ENCODE measurements around the gene SLC7A7. TPM values are rescaled to one million over a fixed set of nuclear protein-coding genes. Genes with fewer than 3 reads are reported as not detected.

Gene SLC7A7
- total RNA-seq, 1 donor from 2014 or later, result 7.4 TPM

GRCh38 chr14:22838631-22839041 lies 23.4 kb upstream of the SLC7A7 start:
- Histone ChIP-seq H3K27ac (peak overlapping the region; percentile 96), H3K36me3 (peaks cover 0 to 37% of the 10 kb centered on the region in 2 donors), H3K4me3 (peak overlapping the region; percentile 77 to 96), H3K9me3 (no peaks in the 10 kb centered on the region), H3K4me1 (peaks cover 64% of the 10 kb centered on the region), H3K27me3 (no peaks in the 10 kb centered on the region)
- TF ChIP-seq POLR2AphosphoS5 (IDR thresholded peaks at IDR 0.05; ENCODE audit: insufficient read depth in 1 of 2, low read depth in 1 of 2) (no peak), POLR2A (IDR thresholded peaks at IDR 0.05) (no peak), CTCF (IDR thresholded peaks at IDR 0.05) (no peak)
- intact Hi-C loops (cut with DNase I), result no loop called here
- no peak for DNase-seq (ENCODE audit: extremely low spot score in 2 of 2)

GRCh38 chr14:22837750-22838538 lies 22.7 kb upstream of the SLC7A7 start:
- no peak for DNase-seq (ENCODE audit: extremely low spot score in 2 of 2)
- Histone ChIP-seq H3K36me3 (peaks cover 0 to 32% of the 10 kb centered on the region in 2 donors), H3K4me3 (peak overlapping the region; percentile 77 to 96), H3K9me3 (no peaks in the 10 kb centered on the region), H3K27ac (peak overlapping the region; percentile 96), H3K27me3 (no peaks in the 10 kb centered on the region), H3K4me1 (peaks cover 57% of the 10 kb centered on the region)
- intact Hi-C loops (cut with DNase I), result loop anchor here (1.0 kb wide), 1 partner anchor 10 kb away; no protein-coding TSS in a partner anchor
- TF ChIP-seq POLR2AphosphoS5 (IDR thresholded peaks at IDR 0.05; ENCODE audit: insufficient read depth in 1 of 2, low read depth in 1 of 2) (peak in 1 of 2 donors; percentile 90), POLR2A (IDR thresholded peaks at IDR 0.05) (peak in 1 of 2 donors; percentile 71), CTCF (IDR thresholded peaks at IDR 0.05) (no peak)

GRCh38 chr14:22837114-22837749 lies 22.0 kb upstream of the SLC7A7 start:
- H3K4me3 ChIP-seq, result peak overlapping the region; percentile 77 to 96
- H3K27ac ChIP-seq, result peak overlapping the region; percentile 96
- TF ChIP-seq POLR2AphosphoS5 (IDR thresholded peaks at IDR 0.05; ENCODE audit: insufficient read depth in 1 of 2, low read depth in 1 of 2) (no peak), POLR2A (IDR thresholded peaks at IDR 0.05) (no peak), CTCF (IDR thresholded peaks at IDR 0.05) (no peak)
- no peak for DNase-seq (ENCODE audit: extremely low spot score in 2 of 2)
- H3K9me3 ChIP-seq, result no peaks in the 10 kb centered on the region
- H3K4me1 ChIP-seq, result peaks cover 50% of the 10 kb centered on the region
- peaks cover 0 to 25% of the 10 kb centered on the region in 2 donors for H3K36me3 ChIP-seq
- H3K27me3 ChIP-seq, result no peaks in the 10 kb centered on the region
- intact Hi-C loops (cut with DNase I), result loop anchor here (1.0 kb wide), 1 partner anchor 11 kb away; no protein-coding TSS in a partner anchor

GRCh38 chr14:22836301-22837113 lies 21.3 kb upstream of the SLC7A7 start, which contains the start of gene MMP14:
MMP14 (plus strand) TSS chr14:22836585; CDS start chr14:22836818, 233 bp downstream.
- Histone ChIP-seq H3K4me3 (peak within 1 kb of the TSS; percentile 77 to 96), H3K27me3 (no peaks in the 10 kb centered on the region), H3K9me3 (no peaks in the 10 kb centered on the region), H3K36me3 (peaks cover 0 to 17% of the 10 kb centered on the region in 2 donors), H3K4me1 (peaks cover 43% of the 10 kb centered on the region), H3K27ac (peak within 1 kb of the TSS; percentile 96)
- no peak for DNase-seq (ENCODE audit: extremely low spot score in 2 of 2)
- intact Hi-C loops (cut with DNase I), result loop anchor here (1.0 kb wide), 1 partner anchor 12 kb away; no protein-coding TSS in a partner anchor
- TF ChIP-seq POLR2AphosphoS5 (IDR thresholded peaks at IDR 0.05; ENCODE audit: insufficient read depth in 1 of 2, low read depth in 1 of 2) (peak; percentile 84 to 85), CTCF (IDR thresholded peaks at IDR 0.05) (peak; percentile 4 to 52 (median 28)), POLR2A (IDR thresholded peaks at IDR 0.05) (peak in 1 of 2 donors; percentile 90)
